ENCODE measurements around the gene PBX3. TPM values are rescaled to one million over a fixed set of nuclear protein-coding genes. Genes with fewer than 3 reads are reported as not detected.

The PBX3 gene
- total and polyA plus RNA-seq, 2 donors (not counting 1 experiment from before 2014, with no cell fraction given), result 15.5 to 39.0 TPM

DNA sequence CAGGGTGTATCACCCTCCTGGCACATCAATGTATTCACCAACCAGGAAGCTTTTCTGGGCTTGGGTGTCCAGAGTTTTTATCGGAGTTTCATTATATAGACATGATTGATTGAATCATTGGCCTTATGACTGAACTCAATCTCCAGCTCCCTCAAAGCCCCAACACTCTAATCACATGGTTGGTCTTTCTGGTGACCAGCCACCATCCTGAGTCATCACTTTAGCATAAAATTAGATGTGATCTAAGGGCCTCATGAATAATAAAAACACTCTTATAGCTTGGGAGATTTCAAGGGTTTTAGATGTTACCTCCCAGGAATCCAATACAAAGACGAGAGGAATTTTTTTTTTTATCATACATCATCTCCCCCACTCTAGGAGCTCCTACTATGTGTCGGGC, 7.7 kb upstream of the PBX3 start:
- no peaks in the 10 kb centered on the region for H3K27me3 ChIP-seq (replicated peaks in 1 of 4; ENCODE audit: control extremely low read depth in 1 of 4, control insufficient read depth in 3 of 4, insufficient read depth in 4 of 4, low read length in 3 of 4)
- intact Hi-C loops (cut with micrococcal nuclease), result no loop called here
- H3K4me3 ChIP-seq (ENCODE audit: control extremely low read depth in 1 of 5, extremely low read depth in 1 of 5, insufficient read depth in 1 of 5, low read depth in 2 of 5, low read length in 4 of 5), result no peak overlapping the region
- no peaks in the 10 kb centered on the region for H3K79me2 ChIP-seq (ENCODE audit: control insufficient read depth, insufficient read depth, low read length)
- no peak for TF ChIP-seq EZH2 (IDR thresholded peaks at IDR 0.05; ENCODE audit: borderline replicate concordance, insufficient read depth, low read depth, low read length, poor library complexity, severe bottlenecking)
- TF ChIP-seq, protein P1, sequence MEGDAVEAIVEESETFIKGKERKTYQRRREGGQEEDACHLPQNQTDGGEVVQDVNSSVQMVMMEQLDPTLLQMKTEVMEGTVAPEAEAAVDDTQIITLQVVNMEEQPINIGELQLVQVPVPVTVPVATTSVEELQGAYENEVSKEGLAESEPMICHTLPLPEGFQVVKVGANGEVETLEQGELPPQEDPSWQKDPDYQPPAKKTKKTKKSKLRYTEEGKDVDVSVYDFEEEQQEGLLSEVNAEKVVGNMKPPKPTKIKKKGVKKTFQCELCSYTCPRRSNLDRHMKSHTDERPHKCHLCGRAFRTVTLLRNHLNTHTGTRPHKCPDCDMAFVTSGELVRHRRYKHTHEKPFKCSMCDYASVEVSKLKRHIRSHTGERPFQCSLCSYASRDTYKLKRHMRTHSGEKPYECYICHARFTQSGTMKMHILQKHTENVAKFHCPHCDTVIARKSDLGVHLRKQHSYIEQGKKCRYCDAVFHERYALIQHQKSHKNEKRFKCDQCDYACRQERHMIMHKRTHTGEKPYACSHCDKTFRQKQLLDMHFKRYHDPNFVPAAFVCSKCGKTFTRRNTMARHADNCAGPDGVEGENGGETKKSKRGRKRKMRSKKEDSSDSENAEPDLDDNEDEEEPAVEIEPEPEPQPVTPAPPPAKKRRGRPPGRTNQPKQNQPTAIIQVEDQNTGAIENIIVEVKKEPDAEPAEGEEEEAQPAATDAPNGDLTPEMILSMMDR (IDR thresholded peaks at IDR 0.05), result no peak
- DNase-seq (no peak), ATAC-seq (ENCODE audit: low read depth) (no peak)
- no peak overlapping the region for H3K9ac ChIP-seq (ENCODE audit: low read length)
- H3K4me1 ChIP-seq (ENCODE audit: control insufficient read depth in 2 of 2, insufficient read depth in 2 of 2, low read length in 2 of 2), result no peaks in the 10 kb centered on the region
- POLR2A ChIA-PET, result no interaction called here
- no peaks in the 10 kb centered on the region for H4K20me1 ChIP-seq (ENCODE audit: control insufficient read depth, insufficient read depth, low read length, poor library complexity, severe bottlenecking)
- no peaks in the 10 kb centered on the region for H3K27me3 Mint-ChIP-seq
- H3K9me3 ChIP-seq (ENCODE audit: control extremely low read depth in 1 of 3, control insufficient read depth in 2 of 3, insufficient read depth in 1 of 3, low read length in 2 of 3), result no peaks in the 10 kb centered on the region
- no peak overlapping the region for H3K4me3 Mint-ChIP-seq
- H2AFZ ChIP-seq (ENCODE audit: insufficient read depth, low read depth, low read length, poor library complexity, severe bottlenecking), result no peak overlapping the region
- CTCF ChIA-PET, result interaction anchor here (0.9 kb wide), 1 partner anchor 9 kb away, joined by 3 read pairs; no protein-coding TSS in a partner anchor
- WGBS (ENCODE audit: insufficient coverage), result no CpG with 5 or more reads among the region's 3 CpGs
- no peaks in the 10 kb centered on the region for H3K36me3 ChIP-seq (replicated peaks in 1 of 2; ENCODE audit: control extremely low read depth in 1 of 2, control insufficient read depth in 1 of 2, extremely low read depth in 1 of 2, insufficient read depth in 2 of 2, low read length in 1 of 2)
- no peak overlapping the region for H3K27ac Mint-ChIP-seq
- H3K4me2 ChIP-seq (replicated peaks; ENCODE audit: low read depth, low read length, poor library complexity, severe bottlenecking), result no peak overlapping the region
- H3K9me3 Mint-ChIP-seq (ENCODE audit: insufficient read depth), result no peaks in the 10 kb centered on the region
- no peak overlapping the region for H3K27ac ChIP-seq (ENCODE audit: low read length in 2 of 2)
- H3K4me1 Mint-ChIP-seq, result peaks cover 3% of the 10 kb centered on the region

DNA sequence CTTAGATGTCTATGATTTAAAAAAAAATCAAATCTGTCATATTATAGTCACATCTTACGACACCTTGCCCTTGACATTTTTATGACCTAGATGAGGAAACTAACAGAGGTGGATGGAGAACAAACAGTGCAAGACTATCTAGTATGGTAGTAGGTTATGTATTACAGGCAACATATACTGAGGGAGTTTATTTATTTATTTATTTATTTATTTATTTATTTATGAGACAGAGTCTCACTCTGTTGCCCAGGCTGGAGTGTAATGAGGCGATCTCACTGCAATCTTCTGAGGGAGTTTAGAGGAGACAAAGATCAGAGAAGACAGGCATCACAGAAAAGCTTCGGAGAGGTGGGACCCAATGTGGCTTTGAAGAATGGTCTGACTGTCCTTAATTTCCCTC, 4.5 kb upstream of the PBX3 start:
- H3K27ac Mint-ChIP-seq, result no peak overlapping the region
- DNase-seq (no peak), ATAC-seq (ENCODE audit: low read depth) (no peak)
- TF ChIP-seq, protein P1 (IDR thresholded peaks at IDR 0.05), result no peak
- TF ChIP-seq EZH2 (IDR thresholded peaks at IDR 0.05; ENCODE audit: borderline replicate concordance, insufficient read depth, low read depth, low read length, poor library complexity, severe bottlenecking), result no peak
- Histone ChIP-seq H3K79me2 (ENCODE audit: control insufficient read depth, insufficient read depth, low read length) (no peaks in the 10 kb centered on the region), H4K20me1 (ENCODE audit: control insufficient read depth, insufficient read depth, low read length, poor library complexity, severe bottlenecking) (no peaks in the 10 kb centered on the region), H3K9me3 (ENCODE audit: control extremely low read depth in 1 of 3, control insufficient read depth in 2 of 3, insufficient read depth in 1 of 3, low read length in 2 of 3) (no peaks in the 10 kb centered on the region), H3K9ac (ENCODE audit: low read length) (no peak overlapping the region), H3K27ac (ENCODE audit: low read length in 2 of 2) (no peak overlapping the region), H3K4me3 (ENCODE audit: control extremely low read depth in 1 of 5, extremely low read depth in 1 of 5, insufficient read depth in 1 of 5, low read depth in 2 of 5, low read length in 4 of 5) (no peak overlapping the region), H2AFZ (ENCODE audit: insufficient read depth, low read depth, low read length, poor library complexity, severe bottlenecking) (no peak overlapping the region), H3K4me1 (ENCODE audit: control insufficient read depth in 2 of 2, insufficient read depth in 2 of 2, low read length in 2 of 2) (peaks cover 3 to 6% of the 10 kb centered on the region in 2 donors), H3K4me2 (replicated peaks; ENCODE audit: low read depth, low read length, poor library complexity, severe bottlenecking) (no peak overlapping the region), H3K27me3 (replicated peaks in 1 of 4; ENCODE audit: control extremely low read depth in 1 of 4, control insufficient read depth in 3 of 4, insufficient read depth in 4 of 4, low read length in 3 of 4) (no peaks in the 10 kb centered on the region), H3K36me3 (replicated peaks in 1 of 2; ENCODE audit: control extremely low read depth in 1 of 2, control insufficient read depth in 1 of 2, extremely low read depth in 1 of 2, insufficient read depth in 2 of 2, low read length in 1 of 2) (no peaks in the 10 kb centered on the region)
- ChIA-PET CTCF (interaction anchor here (1.3 kb wide), 1 partner anchor 39 kb away, joined by 3 read pairs; no protein-coding TSS in a partner anchor), POLR2A (no interaction called here)
- H3K4me3 Mint-ChIP-seq, result no peak overlapping the region
- H3K27me3 Mint-ChIP-seq, result no peaks in the 10 kb centered on the region
- WGBS (ENCODE audit: insufficient coverage), result 100% methylated on average over 1 of the region's 3 CpGs
- peaks cover 11% of the 10 kb centered on the region for H3K4me1 Mint-ChIP-seq
- H3K9me3 Mint-ChIP-seq (ENCODE audit: insufficient read depth), result no peaks in the 10 kb centered on the region
- intact Hi-C loops (cut with micrococcal nuclease), result no loop called here

Data from B cell (primary cell).